HG02981 (cell line): Measurements from ENCODE around the gene TSPOAP1.
A peak's percentile ranks its signal among the peaks of the same experiment; 100 is the strongest.

Experiments used
- ATAC-seq: cut with Tn5 transposase; IDR thresholded peaks from one replicate; pipeline ENCODE4 v1.9.1; 2021; ENCODE audit warnings: mild to moderate bottlenecking, moderate library complexity; ENCODE audit not compliant: unreplicated experiment

TSPOAP1 gene

GRCh38 chr17:58304750-58305486 is 23.7 kb downstream of the TSPOAP1 start:
- no peak for ATAC-seq

- ATAC-seq, result peak; percentile 63
These were observed 24.4 kb downstream of the TSPOAP1 start for GRCh38 chr17:58303971-58304749.

GRCh38 chr17:58302919-58303585 is 25.5 kb downstream of the TSPOAP1 start:
- ATAC-seq, result no peak

GRCh38 chr17:58302171-58302918 is 26.2 kb downstream of the TSPOAP1 start:
- ATAC-seq, result no peak

GRCh38 chr17:58301504-58302150 is 27.0 kb downstream of the TSPOAP1 start:
- no peak for ATAC-seq

GRCh38 chr17:58300336-58300735 is 28.3 kb downstream of the TSPOAP1 start:
- no peak for ATAC-seq

- ATAC-seq, result no peak
These were observed 34.6 kb downstream of the TSPOAP1 start for GRCh38 chr17:58294034-58294433.

- ATAC-seq, result no peak
These were observed 37.3 kb downstream of the TSPOAP1 start for GRCh38 chr17:58291246-58291645.

GRCh38 chr17:58289869-58290268 is 38.7 kb downstream of the TSPOAP1 start:
- no peak for ATAC-seq

- no peak for ATAC-seq
These were observed 43.2 kb downstream of the TSPOAP1 start for GRCh38 chr17:58285422-58285810.

GRCh38 chr17:58284613-58285421 is 43.8 kb downstream of the TSPOAP1 start:
- ATAC-seq, result no peak

- ATAC-seq, result no peak
These were observed 44.7 kb downstream of the TSPOAP1 start for GRCh38 chr17:58283674-58284612.

GRCh38 chr17:58282442-58282841 is 46.2 kb downstream of the TSPOAP1 start:
- no peak for ATAC-seq

GRCh38 chr17:58281511-58282011 is 47.0 kb downstream of the TSPOAP1 start:
- no peak for ATAC-seq

GRCh38 chr17:58280480-58281217 is 47.9 kb downstream of the TSPOAP1 start, which contains the start of gene MPO:
Gene MPO, minus strand, starts transcription at chr17:58280935. Its CDS starts 177 bp downstream, at chr17:58280758.
- no peak for ATAC-seq

GRCh38 chr17:58279736-58280479 is 48.7 kb downstream of the TSPOAP1 start:
- no peak for ATAC-seq
